K562 (cell line): ENCODE results near the gene SLC30A1. TPM values are rescaled to one million over a fixed set of nuclear protein-coding genes. Genes with fewer than 3 reads are reported as not detected.

Experiments
- ATAC-seq: fragments of 200-7000 bp; cut with Tn5 transposase; 3 replicates; pipeline ENCODE4 v1.9.1; 2020; ENCODE audit warnings: moderate library complexity
- BruUV-seq: library from RNA; stranded (reverse); fragments of 400-500 nt; replicated peaks from 2 replicates; lab custom pipeline; 2021; lab: Mats Ljungman, UMichigan
- CTCF ChIA-PET: fragments of 300-600 bp; formaldehyde crosslinking; extraction: SDS; loops from one replicate; lab custom pipeline; 2021; ENCODE audit warnings: low intra/inter-chr PET ratio; lab: Yijun Ruan, JAX
- POLR2A ChIA-PET: fragments of 300-600, 350-650 bp; sonication (Branson Sonifier 250); formaldehyde crosslinking; extraction: SDS; loops from one replicate; lab custom pipeline; 2021; ENCODE audit warnings: antibody characterized with exemption, inconsistent platforms; lab: Yijun Ruan, JAX
- DNase-seq, 4 experiments: peaks; one replicate each; pipeline versions ENCODE4 v3.0.0 to v3.0.0-alpha.2; 2011 to 2018; ENCODE audit warnings: low spot score in 3 of 4, mixed read lengths in 3 of 4; ENCODE audit errors: extremely low read depth in 1 of 4
- FAIRE-seq: peaks from 2 replicates; lab custom pipeline; 2011; peaks lifted over from hg19 to GRCh38; lab: Jason Lieb, UNC
- H2AFZ ChIP-seq: 2 replicates; pipeline ENCODE4 v1.6.0; 2011; ENCODE audit warnings: low read depth, low read length, control low read depth, inconsistent platforms
- H3K27ac ChIP-seq: fragments of 200-600 bp; 3 replicates; pipeline ENCODE4 v1.8.0; 2011; ENCODE audit warnings: low read depth, mild to moderate bottlenecking, control low read depth, inconsistent platforms, low read length, moderate library complexity, mixed read lengths; ENCODE audit errors: extremely low read depth
- H3K27me3 ChIP-seq, 2 experiments: fragments of 300-600 bp in 1 of 2; 2 replicates in 1 of 2; 3 replicates in 1 of 2; pipeline versions ENCODE4 v1.6.0 to v1.8.0; 2011; ENCODE audit warnings: inconsistent platforms in 2 of 2, low read length in 2 of 2, mild to moderate bottlenecking in 1 of 2, mixed read lengths in 1 of 2, moderate library complexity in 1 of 2; ENCODE audit not compliant: control insufficient read depth in 2 of 2, insufficient read depth in 2 of 2
- H3K36me3 ChIP-seq: fragments of 300-600 bp; 3 replicates; pipeline ENCODE4 v1.8.0; 2011; ENCODE audit warnings: mild to moderate bottlenecking, low read length, inconsistent platforms; ENCODE audit not compliant: control insufficient read depth, insufficient read depth
- H3K4me1 ChIP-seq, 2 experiments: fragments of 200-600 bp in 1 of 2; replicated peaks in 1 of 2; 2 replicates in 1 of 2; 3 replicates in 1 of 2; pipeline versions ENCODE4 v1.5.1 to v1.8.0; 2011; ENCODE audit warnings: inconsistent platforms in 2 of 2, low read length in 2 of 2, mild to moderate bottlenecking in 1 of 2, mixed read lengths in 1 of 2, moderate library complexity in 1 of 2; ENCODE audit not compliant: control insufficient read depth in 2 of 2, insufficient read depth in 2 of 2
- H3K4me2 ChIP-seq: 2 replicates; pipeline ENCODE4 v1.6.1; 2011; ENCODE audit warnings: low read length, control low read depth, inconsistent platforms, mixed read lengths; ENCODE audit not compliant: insufficient read depth
- H3K4me3 ChIP-seq: fragments of 200-600 bp; sonication (generic), shearing (Covaris generic); 2 replicates; pipeline ENCODE4 v1.5.1; 2016; ENCODE audit warnings: control low read depth, inconsistent platforms
- H3K79me2 ChIP-seq: fragments of 200-600 bp; 3 replicates; pipeline ENCODE4 v1.8.0; 2011; ENCODE audit warnings: low read length, inconsistent platforms; ENCODE audit not compliant: control insufficient read depth, insufficient read depth
- H3K9ac ChIP-seq, 2 experiments: 2 replicates each; pipeline versions ENCODE4 v1.6.0 to v1.6.1; 2011; ENCODE audit warnings: low read depth in 2 of 2, low read length in 2 of 2, control low read depth in 1 of 2, inconsistent platforms in 1 of 2, mild to moderate bottlenecking in 1 of 2, mixed read lengths in 1 of 2; ENCODE audit not compliant: insufficient read depth in 1 of 2
- H3K9me1 ChIP-seq: one replicate; pipeline ENCODE4 v1.6.0; 2011; ENCODE audit warnings: inconsistent platforms, mild to moderate bottlenecking, low read length, moderate library complexity; ENCODE audit not compliant: control insufficient read depth, insufficient read depth
- H3K9me3 ChIP-seq: replicated peaks from 2 replicates; pipeline ENCODE4 v1.5.1; 2011; ENCODE audit warnings: low read depth, low read length, inconsistent platforms; ENCODE audit not compliant: control insufficient read depth, insufficient read depth
- H4K20me1 ChIP-seq: replicated peaks from 2 replicates; pipeline ENCODE4 v1.6.1; 2011; ENCODE audit warnings: low read length, inconsistent platforms, mixed read lengths; ENCODE audit not compliant: control insufficient read depth, insufficient read depth
- ARID3B ChIP-seq: fragments of 250-450 bp; sonication (Bioruptor Pico); IDR thresholded peaks from 2 replicates; pipeline ENCODE4 v1.4.0; 2020; ENCODE audit warnings: borderline replicate concordance
- CREB3 ChIP-seq: fragments of 450-650 bp; conservative IDR thresholded peaks from 2 replicates; pipeline ENCODE4 v1.6.1; 2016; ENCODE audit warnings: missing genetic modification characterization, low read depth, mild to moderate bottlenecking, missing compliant biosample characterization, moderate library complexity
- CXXC5 ChIP-seq: fragments of 250-450 bp; sonication (Bioruptor Pico); IDR thresholded peaks from 2 replicates; pipeline ENCODE4 v1.8.0; 2022; ENCODE audit warnings: inconsistent platforms, mild to moderate bottlenecking, moderate library complexity
- DMBX1 ChIP-seq: fragments of 250-450 bp; sonication (Bioruptor Pico); IDR thresholded peaks from 2 replicates; pipeline ENCODE4 v1.8.0; 2022; ENCODE audit warnings: inconsistent platforms, mild to moderate bottlenecking, moderate library complexity, borderline replicate concordance
- ETV6 ChIP-seq, 3 experiments: fragments of 150-350 bp in 1 of 3; sonication (generic) in 1 of 3; formaldehyde crosslinking in 1 of 3; IDR thresholded peaks; 2 replicates each; pipeline versions ENCODE4 v1.6.1 to v1.8.0; 2014 to 2022; ENCODE audit warnings: borderline replicate concordance in 2 of 3, low read depth in 2 of 3, antibody characterized with exemption in 1 of 3, low read length in 1 of 3, mild to moderate bottlenecking in 1 of 3, missing genetic modification reagents in 1 of 3
- HNRNPH1 ChIP-seq: fragments of 200-400 bp; formaldehyde crosslinking; optimal IDR thresholded peaks from 2 replicates; pipeline ENCODE3; 2017; ENCODE audit warnings: low read depth, mild to moderate bottlenecking, low read length, moderate library complexity
- IRF9 ChIP-seq: fragments of 450-650 bp; IDR thresholded peaks from 2 replicates; pipeline ENCODE4 v1.6.1; 2016; ENCODE audit warnings: missing biosample characterization, missing genetic modification characterization
- PTRF ChIP-seq: fragments of 450-650 bp; IDR thresholded peaks from 2 replicates; pipeline ENCODE4 v1.6.1; 2016; ENCODE audit warnings: mild to moderate bottlenecking, missing genetic modification characterization, missing compliant biosample characterization
- YY1 ChIP-seq, 3 experiments: IDR thresholded peaks; 2 replicates each; pipeline ENCODE4 v1.6.1; 2011; ENCODE audit warnings: low read length in 2 of 3, mild to moderate bottlenecking in 2 of 3, moderate library complexity in 2 of 3, borderline replicate concordance in 1 of 3, control low read depth in 1 of 3, low read depth in 1 of 3; ENCODE audit not compliant: insufficient read depth in 3 of 3, insufficient replicate concordance in 2 of 3, control insufficient read depth in 1 of 3, insufficient read length in 1 of 3; ENCODE audit errors: extremely low read depth in 1 of 3
- ZNF121 ChIP-seq: sonication (generic); formaldehyde crosslinking; conservative IDR thresholded peaks from 2 replicates; pipeline ENCODE4 v1.8.0; 2022; ENCODE audit warnings: missing genetic modification reagents
- ZNF197 ChIP-seq: fragments of 200-800 bp; sonication (Bioruptor generic); IDR thresholded peaks from 2 replicates; pipeline ENCODE4 v1.6.1; 2016; ENCODE audit warnings: low read depth, missing genetic modification characterization, missing compliant biosample characterization
- WGBS: fragments of 100-300 bp; shearing (Covaris generic); methylation state at CpG from one replicate; pipeline ENCODE4 v1.1.6; 2016; ENCODE audit warnings: low coverage, mixed read lengths; ENCODE audit not compliant: insufficient coverage; ENCODE audit errors: missing lambda C conversion rate; 5-methylcytosine and 5-hydroxymethylcytosine counted together
- in situ Hi-C: fragments of 300-500 bp; cut with MboI; formaldehyde crosslinking; loops from 4 replicates; pipeline ENCODE4 v1.15.0; 2018; ENCODE audit warnings: inconsistent platforms, mixed read lengths
- intact Hi-C: fragments of 100-400 bp; cut with micrococcal nuclease; formaldehyde crosslinking; loops from 2 replicates; pipeline ENCODE4 v1.14.2; 2022
- polyA plus RNA-seq, 8 experiments: library from polyadenylated mRNA; depleted of rRNA in 4 of 8; stranded (reverse) in 5 of 8; unstranded in 3 of 8; fragments of >200 nt; fragmentation: Nextera tagmentation in 2 of 8; fragmentation: Illumina TruSeq in 1 of 8; extraction: Ambion mirVana in 2 of 8; extraction: Trizol in 1 of 8; gene quantifications; 2 replicates each; pipeline versions ENCODE4 v1.2.1 to v1.2.3, GENCODE V29; 2011 to 2014; ENCODE audit warnings: inconsistent platforms in 1 of 8, missing spikeins in 1 of 8
- total RNA-seq, 7 experiments: library from RNA; depleted of rRNA in 6 of 7; stranded (reverse); fragments of >200 nt in 6 of 7; fragmentation: Illumina TruSeq in 2 of 7; extraction: Trizol in 2 of 7; gene quantifications; 2 replicates each; pipeline versions ENCODE4 v1.2.1 to v1.2.3, GENCODE V29; 2011 to 2021; ENCODE audit warnings: low replicate concordance in 1 of 7

The SLC30A1 gene
- total and polyA plus RNA-seq, 9 of the 15 experiments (the other 6 are each of a cell fraction or from before 2014, with no cell fraction given) = 4.1 to 14.4 (median 6.6) TPM

GRCh38 chr1:211616231-211616964, 37.4 kb upstream of the SLC30A1 start:
- BruUV-seq = no TSS peak
- ChIA-PET POLR2A (interaction anchor here (0.6 to 1.9 kb wide), 4 partner anchors 10 to 818 kb away, joined by 3 to 13 read pairs (median 8); no protein-coding TSS in a partner anchor), CTCF (no interaction called here)
- Histone ChIP-seq H3K36me3 (no peaks in the 10 kb centered on the region), H3K4me2 (no peak overlapping the region), H3K4me1 (peaks cover 42 to 58% of the 10 kb centered on the region in 2 experiments), H3K9me3 (no peaks in the 10 kb centered on the region), H2AFZ (peak overlapping the region; percentile 82), H3K4me3 (no peak overlapping the region), H3K9ac (peak overlapping the region; percentile 6 to 66; a peak in 2 of 4 replicates), H3K79me2 (no peaks in the 10 kb centered on the region), H3K9me1 (peaks cover 3% of the 10 kb centered on the region), H4K20me1 (no peaks in the 10 kb centered on the region), H3K27ac (peak overlapping the region; percentile 52; the same call in 2 of the 3 replicates), H3K27me3 (no peaks in the 10 kb centered on the region; a peak in 1 of 5 replicates)
- intact Hi-C loops = no loop called here
- 67% methylated on average over 13 of the region's 13 CpGs for WGBS
- no peak for FAIRE-seq
- no peak for DNase-seq
- in situ Hi-C loops = no loop called here
- ATAC-seq = no peak
- TF ChIP-seq ARID3B (CRISPR knock-in tag) (no peak), ZNF197 (CRISPR knock-in tag) (0 out of 2 replicates have a peak, but pooled peaks have one; percentile 33), DMBX1 (CRISPR knock-in tag) (peak; percentile 69), PTRF (tag) (0 out of 2 replicates have a peak, but pooled peaks have one; percentile 36), ZNF121 (0 out of 2 replicates have a peak, but pooled peaks have one; percentile 11), HNRNPH1 (no peak), IRF9 (tag) (peak; percentile 22; the same call in 1 of the 2 replicates), YY1 (IDR thresholded peaks at IDR 0.05; ENCODE audit: borderline replicate concordance in 1 of 3, control insufficient read depth in 1 of 3, extremely low read depth in 1 of 3, insufficient read depth in 3 of 3, insufficient read length in 1 of 3, insufficient replicate concordance in 2 of 3, low read depth in 1 of 3, low read length in 2 of 3) (peak; percentile 63 to 89 (median 67)), CREB3 (tag) (0 out of 2 replicates have a peak, but pooled peaks have one; percentile 36), CXXC5 (peak; percentile 42; the same call in 1 of the 2 replicates), ETV6 (IDR thresholded peaks at IDR 0.05; ENCODE audit: borderline replicate concordance in 1 of 2, low read depth in 2 of 2, low read length in 1 of 2) (no peak), ETV6 (CRISPR knock-in tag; IDR thresholded peaks at IDR 0.05; ENCODE audit: borderline replicate concordance) (no peak)
